ENCODE results near the gene IFITM5. TPM values are rescaled to one million over a fixed set of nuclear protein-coding genes. Genes with fewer than 3 reads are reported as not detected.
A peak's percentile ranks its signal among the peaks of the same experiment; 100 is the strongest.

IFITM5 gene
- total RNA-seq, 1 donor from 2014 or later = not detected

GRCh38 chr11:278001-278951 is 21.1 kb downstream of the IFITM5 start, which contains the start of gene NLRP6:
NLRP6 (plus strand) TSS chr11:278407; CDS start chr11:278570, 163 bp downstream.
- Mint-ChIP-seq H3K4me3 (no peak within 1 kb of the TSS), H3K9me3 (peaks cover 11% of the 10 kb centered on the region), H3K4me1 (peaks cover 6% of the 10 kb centered on the region), H3K36me3 (no peaks in the 10 kb centered on the region), H3K27ac (no peak within 1 kb of the TSS), H3K27me3 (ENCODE audit: low read depth) (peaks cover 7% of the 10 kb centered on the region)
- TF ChIP-seq CTCF (IDR thresholded peaks at IDR 0.05; ENCODE audit: unreplicated experiment) = no peak
- DNase-seq (ENCODE audit: low spot score in 2 of 2, unreplicated experiment in 2 of 2) = peak in 1 of 2 experiments; percentile 34

DNA sequence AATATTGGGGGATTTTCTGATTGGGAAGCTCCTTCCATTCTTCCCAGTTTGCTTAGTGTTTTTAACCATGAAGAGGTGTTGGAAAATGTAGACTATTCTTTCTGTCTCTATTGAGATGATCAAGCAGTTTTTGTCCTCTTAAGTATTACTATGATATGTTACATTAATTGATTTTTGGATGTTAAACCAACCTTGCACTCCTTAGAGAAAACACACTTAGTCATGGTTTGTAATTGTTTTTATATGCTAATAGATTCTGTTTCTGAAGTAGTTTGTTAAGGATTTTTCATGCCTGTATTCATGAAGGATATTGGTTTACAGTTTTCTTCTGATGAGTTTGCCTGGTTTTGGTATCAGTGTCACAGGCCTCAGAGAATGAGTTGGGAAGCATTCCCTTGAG is 23.1 kb downstream of the IFITM5 start:
- Mint-ChIP-seq H3K27ac (no peak overlapping the region), H3K4me3 (no peak overlapping the region), H3K9me3 (peaks cover 11% of the 10 kb centered on the region), H3K4me1 (peaks cover 6% of the 10 kb centered on the region), H3K36me3 (no peaks in the 10 kb centered on the region), H3K27me3 (ENCODE audit: low read depth) (peaks cover 9% of the 10 kb centered on the region)
- no peak for TF ChIP-seq CTCF (IDR thresholded peaks at IDR 0.05; ENCODE audit: unreplicated experiment)
- DNase-seq (ENCODE audit: low spot score in 2 of 2, unreplicated experiment in 2 of 2) = no peak

GRCh38 chr11:272931-273198 is 26.5 kb downstream of the IFITM5 start:
- Mint-ChIP-seq H3K27me3 (ENCODE audit: low read depth) (peaks cover 20% of the 10 kb centered on the region), H3K4me3 (no peak overlapping the region)

GRCh38 chr11:272195-272930 is 27.0 kb downstream of the IFITM5 start:
- H3K36me3 Mint-ChIP-seq = no peaks in the 10 kb centered on the region
- peaks cover 4% of the 10 kb centered on the region for H3K4me1 Mint-ChIP-seq
- H3K27ac Mint-ChIP-seq = no peak overlapping the region
- peaks cover 11% of the 10 kb centered on the region for H3K9me3 Mint-ChIP-seq
- DNase-seq (ENCODE audit: low spot score in 2 of 2, unreplicated experiment in 2 of 2) = no peak
- H3K27me3 Mint-ChIP-seq (ENCODE audit: low read depth) = peaks cover 20% of the 10 kb centered on the region
- TF ChIP-seq CTCF (IDR thresholded peaks at IDR 0.05; ENCODE audit: unreplicated experiment) = no peak
- no peak overlapping the region for H3K4me3 Mint-ChIP-seq

More at GRCh38 chr11:272931-273198, 26.5 kb downstream of the IFITM5 start:
- H3K27ac Mint-ChIP-seq = no peak overlapping the region
- H3K36me3 Mint-ChIP-seq = no peaks in the 10 kb centered on the region
- DNase-seq (ENCODE audit: low spot score in 2 of 2, unreplicated experiment in 2 of 2) = no peak
- H3K9me3 Mint-ChIP-seq = peaks cover 11% of the 10 kb centered on the region
- no peak for TF ChIP-seq CTCF (IDR thresholded peaks at IDR 0.05; ENCODE audit: unreplicated experiment)
- peaks cover 4% of the 10 kb centered on the region for H3K4me1 Mint-ChIP-seq

GRCh38 chr11:271319-271715 is 28.0 kb downstream of the IFITM5 start:
- H3K27ac Mint-ChIP-seq = no peak overlapping the region
- H3K4me1 Mint-ChIP-seq = peaks cover 4% of the 10 kb centered on the region
- DNase-seq (ENCODE audit: low spot score in 2 of 2, unreplicated experiment in 2 of 2) = no peak
- no peak overlapping the region for H3K4me3 Mint-ChIP-seq
- TF ChIP-seq CTCF (IDR thresholded peaks at IDR 0.05; ENCODE audit: unreplicated experiment) = no peak
- H3K27me3 Mint-ChIP-seq (ENCODE audit: low read depth) = peaks cover 20% of the 10 kb centered on the region
- H3K9me3 Mint-ChIP-seq = peaks cover 8% of the 10 kb centered on the region
- H3K36me3 Mint-ChIP-seq = no peaks in the 10 kb centered on the region
